Astrocyte of the spinal cord (primary cell): ENCODE data around the gene HOXA6.

Source experiments
- DNase-seq: peaks from one replicate; pipeline ENCODE4 v3.0.0; 2011; ENCODE audit warnings: low read depth, low spot score
- H3K4me3 ChIP-seq: 2 replicates; pipeline ENCODE4 v1.5.1; 2011; ENCODE audit warnings: low read depth, mild to moderate bottlenecking, low read length, moderate library complexity
- CTCF ChIP-seq: IDR thresholded peaks from 2 replicates; pipeline ENCODE4 v1.5.1; 2012; ENCODE audit warnings: low read depth, mild to moderate bottlenecking, low read length, inconsistent platforms
- in situ Hi-C: cut with HindIII; loops from 2 replicates; pipeline ENCODE4 v1.10.0; 2017; ENCODE audit warnings: low sequenced_read_pairs

HOXA6 gene

GRCh38 chr7:27187475-27188385 lies 40.2 kb upstream of the HOXA6 start:
- no peak overlapping the region for H3K4me3 ChIP-seq
- no peak for DNase-seq
- no peak for TF ChIP-seq CTCF
- in situ Hi-C loops, result no loop called here

- DNase-seq, result no peak
- no peak for TF ChIP-seq CTCF
- H3K4me3 ChIP-seq, result no peak overlapping the region
- in situ Hi-C loops, result no loop called here
These were observed 39.3 kb upstream of the HOXA6 start for GRCh38 chr7:27186668-27187474.

GRCh38 chr7:27185854-27186667 lies 38.5 kb upstream of the HOXA6 start:
- H3K4me3 ChIP-seq, result no peak overlapping the region
- no peak for TF ChIP-seq CTCF
- in situ Hi-C loops, result no loop called here
- DNase-seq, result no peak

- peak within 1 kb of the TSS; percentile 34 for H3K4me3 ChIP-seq
- in situ Hi-C loops, result no loop called here
- no peak for TF ChIP-seq CTCF
- no peak for DNase-seq
These were observed 37.7 kb upstream of the HOXA6 start, which contains the start of gene HOXA11 for GRCh38 chr7:27185013-27185853. Gene HOXA11 (minus strand): TSS chr7:27185232. CDS start chr7:27185144, 88 bp downstream.

GRCh38 chr7:27184337-27185012 lies 36.9 kb upstream of the HOXA6 start:
- H3K4me3 ChIP-seq, result peak overlapping the region; percentile 34
- no peak for TF ChIP-seq CTCF
- in situ Hi-C loops, result no loop called here
- no peak for DNase-seq
